ENCODE results near the gene KRT40.

Gene KRT40

DNA sequence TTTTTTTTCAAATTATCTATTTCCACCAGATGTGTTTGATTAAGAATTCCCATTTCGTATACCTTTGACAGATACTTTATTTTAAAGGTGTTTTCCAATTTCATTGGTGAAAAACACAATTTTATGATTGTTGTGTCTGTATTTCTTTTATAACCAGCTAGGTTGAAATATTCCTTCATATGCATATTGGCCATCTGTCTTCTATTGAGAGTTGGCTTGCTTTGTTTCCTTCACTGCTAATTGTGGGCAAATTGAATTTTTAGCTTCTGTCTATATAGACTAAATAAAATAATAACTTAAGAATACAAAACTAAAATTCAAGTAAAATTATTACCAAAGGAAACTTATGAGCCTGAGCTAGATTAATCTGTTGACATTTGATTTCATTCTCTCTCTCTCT, 11.0 kb upstream of the KRT40 start:
- no peak for DNase-seq

DNA sequence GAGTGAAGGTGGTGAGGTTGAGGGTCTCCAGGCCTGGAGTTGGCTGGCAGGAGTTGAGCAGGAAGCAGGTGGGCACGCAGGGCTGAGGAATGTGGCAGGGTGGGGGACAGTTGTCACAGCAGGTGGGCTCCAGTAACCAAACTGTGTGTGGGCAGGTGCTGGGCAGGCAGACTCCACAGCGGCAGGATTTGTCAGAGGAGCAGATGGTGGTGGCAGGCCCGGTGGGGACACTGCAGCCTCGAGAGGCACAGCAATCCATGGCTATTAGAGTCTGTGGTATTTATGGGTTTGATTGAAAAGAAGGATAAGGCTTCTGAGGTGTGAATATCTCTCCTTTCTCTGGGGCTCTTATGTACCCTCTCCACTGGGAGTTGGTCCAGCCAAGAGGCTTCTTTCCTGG, 9.7 kb upstream of the KRT40 start, which contains the start of gene KRTAP3-3:
KRTAP3-3 (minus strand) TSS at position 326 of the 400 bp plus-strand sequence; CDS start at position 259, 67 bp downstream.
- DNase-seq: no peak

GRCh38 chr17:40993084-40993483, 9.0 kb upstream of the KRT40 start:
- DNase-seq: no peak

GRCh38 chr17:40992666-40993065, 8.5 kb upstream of the KRT40 start:
- DNase-seq: no peak

GRCh38 chr17:40986920-40987319, 2.8 kb upstream of the KRT40 start:
- no peak for DNase-seq

- DNase-seq: no peak
Measured at GRCh38 chr17:40981115-40981514, 3.0 kb downstream of the KRT40 start.

DNA sequence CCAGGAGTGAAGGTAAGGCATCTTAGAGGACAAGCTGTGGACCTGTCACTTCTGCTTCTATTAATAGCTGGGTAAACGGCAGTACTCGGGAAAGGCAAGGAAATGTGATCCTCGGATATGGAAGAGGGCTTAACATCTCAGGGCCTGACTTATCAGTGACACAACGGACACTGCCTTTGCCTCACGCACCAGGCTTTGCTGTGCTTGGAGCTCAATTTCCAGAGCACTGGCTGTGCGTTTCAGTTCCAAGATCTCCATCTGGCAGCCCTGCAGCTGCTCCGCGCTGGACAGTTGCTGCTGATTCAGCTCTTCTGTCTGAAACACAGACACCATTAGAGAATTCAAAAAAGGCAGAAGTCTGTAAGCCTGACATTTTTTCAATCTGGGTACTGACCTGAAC, 3.5 kb downstream of the KRT40 start:
- DNase-seq: no peak

DNA sequence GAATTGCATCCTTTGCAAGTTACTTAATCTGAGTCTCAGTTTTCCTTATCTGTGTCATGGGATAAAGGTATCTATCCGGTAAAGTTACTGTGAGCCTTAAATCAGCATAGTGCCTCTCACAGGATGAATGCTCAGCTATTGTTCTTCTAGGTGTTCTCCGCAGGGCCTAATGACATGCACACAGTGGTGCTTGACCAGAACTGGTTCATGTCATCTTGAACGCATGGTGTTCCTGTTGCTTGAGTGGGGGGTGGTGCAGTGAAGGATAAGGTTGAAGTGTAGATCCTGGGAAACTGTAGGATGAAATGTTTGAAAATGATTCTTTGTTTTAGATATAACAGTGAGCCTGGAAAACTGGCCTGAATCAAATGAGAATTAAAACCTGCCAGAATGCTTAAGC, 4.0 kb downstream of the KRT40 start:
- no peak for DNase-seq

GRCh38 chr17:40978575-40979151, 5.5 kb downstream of the KRT40 start:
- no peak for DNase-seq

DNA sequence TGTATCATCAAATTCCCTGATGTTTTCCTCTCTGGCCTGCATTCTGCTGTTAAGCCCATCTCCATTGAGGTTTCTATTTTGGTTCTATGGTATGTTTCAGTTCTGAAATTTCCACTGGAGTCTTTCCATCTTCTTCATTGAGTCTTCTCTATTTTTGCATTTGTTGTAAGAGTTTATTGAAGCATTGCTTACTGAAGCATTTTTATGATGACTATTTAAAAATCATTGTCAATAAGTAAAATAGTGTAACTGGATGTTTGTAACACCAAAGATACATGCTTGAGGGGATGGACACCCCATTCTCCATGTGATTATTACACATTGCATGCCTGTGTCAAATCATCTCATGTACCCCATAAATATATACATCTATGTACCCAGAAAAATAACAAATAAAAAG, 8.6 kb downstream of the KRT40 start:
- no peak for DNase-seq

- no peak for DNase-seq
Measured at GRCh38 chr17:40974366-40974765, 9.8 kb downstream of the KRT40 start.

DNA sequence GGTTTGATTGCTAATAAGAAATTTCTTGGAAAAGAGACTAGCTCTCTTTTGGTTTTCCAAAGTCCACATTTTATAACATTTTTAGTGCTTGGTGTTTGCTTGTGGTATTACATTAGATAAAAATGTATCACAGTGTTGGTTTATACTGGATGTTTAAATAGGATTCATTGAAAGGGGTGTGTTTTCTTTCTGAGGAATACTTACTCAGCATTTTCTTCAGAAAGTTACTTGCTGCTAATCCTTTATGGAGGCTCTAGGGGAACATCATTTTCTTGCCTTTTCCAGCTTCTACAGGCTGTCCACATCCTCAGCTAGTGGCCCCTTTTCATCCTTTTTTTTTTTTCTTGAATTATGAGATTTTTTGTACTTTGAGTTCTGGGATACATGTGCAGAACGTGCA, 16.5 kb downstream of the KRT40 start:
- no peak for DNase-seq

- no peak for DNase-seq
Measured at GRCh38 chr17:40966848-40967247, 17.3 kb downstream of the KRT40 start, which contains the start of gene KRT39. Gene KRT39 (minus strand): TSS chr17:40966948. CDS start chr17:40966856, 92 bp downstream.

DNA sequence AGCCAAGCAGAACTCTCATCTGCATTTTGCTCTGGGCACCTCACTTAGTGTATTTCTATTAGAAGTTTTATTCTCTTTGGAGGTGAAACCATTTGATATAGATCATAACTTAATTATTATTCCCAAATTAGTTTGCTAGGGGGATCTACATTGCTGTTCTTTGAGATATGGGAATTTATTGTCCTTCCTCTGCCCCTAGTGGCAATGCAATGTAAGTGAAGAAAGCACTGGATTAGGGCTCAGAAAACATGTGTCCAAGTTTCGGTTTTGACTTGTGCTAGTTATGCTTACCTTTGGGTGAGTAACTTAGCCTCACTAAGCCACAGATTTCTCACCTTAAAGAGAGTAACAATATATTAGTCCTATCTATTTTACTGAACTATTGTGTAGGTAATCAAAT, 20.3 kb downstream of the KRT40 start:
- no peak for DNase-seq

GRCh38 chr17:40962059-40962561, 22.0 kb downstream of the KRT40 start:
- no peak for DNase-seq

GRCh38 chr17:40961591-40961990, 22.5 kb downstream of the KRT40 start:
- DNase-seq: no peak

DNA sequence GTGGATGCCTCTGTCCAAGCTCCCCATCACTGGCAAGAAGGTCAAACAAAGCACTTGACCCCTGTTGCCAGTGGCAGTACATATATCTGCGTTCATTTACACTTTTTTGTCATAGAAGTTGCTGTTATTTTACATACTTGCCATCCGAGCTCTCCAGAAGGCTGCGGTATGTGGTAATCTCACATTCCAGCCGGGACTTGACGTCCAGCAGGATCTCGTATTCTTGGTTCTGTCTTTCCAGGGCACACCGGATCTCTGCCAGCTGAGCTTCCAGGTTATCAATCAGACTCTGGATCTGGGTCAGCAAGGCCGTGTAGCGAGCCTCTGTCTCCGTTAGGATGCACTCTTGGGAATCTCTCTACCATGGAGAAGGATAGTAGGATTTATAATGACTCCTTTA, 24.0 kb downstream of the KRT40 start:
- DNase-seq: no peak

DNA sequence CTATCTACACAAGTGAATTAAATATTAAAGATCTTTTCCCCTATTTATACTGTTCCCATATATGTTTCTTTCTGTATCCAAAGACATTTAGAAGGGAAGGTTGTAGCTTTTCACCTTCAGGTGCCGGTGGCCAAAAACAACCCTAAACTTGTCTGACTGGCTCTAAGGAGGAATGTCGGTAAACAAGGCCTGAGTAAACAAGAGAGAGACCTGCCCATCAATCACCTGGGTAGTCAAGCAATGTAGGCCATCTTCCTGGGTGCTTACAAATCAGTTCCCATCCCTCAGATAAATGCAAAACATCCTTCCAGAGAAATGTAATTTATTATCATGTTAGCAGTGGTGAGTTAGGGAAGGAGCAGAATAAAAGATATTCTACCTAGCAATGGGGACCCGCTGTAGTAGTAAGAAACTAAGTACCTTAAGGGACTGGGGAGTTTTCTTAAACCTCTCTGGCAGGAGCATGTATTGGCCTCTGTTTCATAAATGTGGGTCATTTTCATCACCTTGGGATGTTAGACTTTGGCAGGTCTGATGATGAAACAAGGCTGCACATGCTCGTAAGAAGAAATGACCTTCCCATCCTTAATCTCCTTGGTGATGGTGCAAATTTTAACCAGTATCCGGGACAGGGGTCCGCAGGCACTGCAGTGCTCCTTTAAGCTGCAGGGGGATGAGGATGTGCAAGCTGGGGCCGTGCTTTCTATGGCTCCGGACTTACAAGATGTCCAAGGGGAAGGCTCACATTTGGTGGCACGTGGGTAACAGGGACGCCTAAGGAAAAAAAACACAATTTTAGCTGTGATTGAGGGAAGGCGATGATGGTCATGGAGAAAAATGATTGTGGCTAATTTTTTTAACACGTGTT, 25.8 kb downstream of the KRT40 start:
- DNase-seq: no peak

- no peak for DNase-seq
Measured at GRCh38 chr17:40956401-40957254, 27.5 kb downstream of the KRT40 start.

DNA sequence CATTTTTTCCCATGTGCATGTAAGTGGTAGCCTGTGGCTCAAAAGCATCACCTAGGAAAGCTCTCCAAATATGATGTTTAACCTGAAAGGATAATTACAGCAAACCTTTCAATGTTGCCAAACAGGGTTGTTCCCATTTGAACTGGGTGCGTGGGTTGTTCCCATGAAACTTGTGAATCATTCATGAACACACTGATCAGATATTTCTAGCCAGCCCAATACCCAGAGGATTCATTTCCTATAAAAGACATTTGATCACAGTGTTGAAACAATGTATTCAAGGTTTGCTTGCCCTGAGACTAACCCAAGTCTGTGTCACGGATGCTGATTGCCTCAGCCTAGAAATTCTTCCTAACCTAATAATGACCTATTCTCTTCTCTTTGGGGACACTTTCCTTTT, 30.2 kb downstream of the KRT40 start:
- DNase-seq: no peak

DNA sequence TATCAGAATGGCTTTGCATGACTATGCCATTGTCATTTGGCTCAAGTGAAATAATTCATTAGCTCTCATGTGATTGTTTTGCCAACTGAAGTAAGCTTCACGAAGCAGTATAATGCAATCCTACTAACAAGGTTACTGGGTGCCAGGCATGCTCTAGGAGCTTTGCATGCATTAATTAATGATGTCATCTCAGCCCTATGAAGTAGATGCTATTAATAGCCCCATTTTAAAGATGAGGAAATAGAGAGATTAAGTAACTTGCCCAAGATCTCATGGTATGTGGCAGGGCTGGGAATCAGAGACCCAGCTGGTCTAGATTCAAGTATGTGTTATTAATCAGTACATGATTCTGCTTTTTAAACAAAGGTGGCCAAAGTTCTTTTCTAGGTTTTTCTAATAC, 31.5 kb downstream of the KRT40 start:
- no peak for DNase-seq

DNA sequence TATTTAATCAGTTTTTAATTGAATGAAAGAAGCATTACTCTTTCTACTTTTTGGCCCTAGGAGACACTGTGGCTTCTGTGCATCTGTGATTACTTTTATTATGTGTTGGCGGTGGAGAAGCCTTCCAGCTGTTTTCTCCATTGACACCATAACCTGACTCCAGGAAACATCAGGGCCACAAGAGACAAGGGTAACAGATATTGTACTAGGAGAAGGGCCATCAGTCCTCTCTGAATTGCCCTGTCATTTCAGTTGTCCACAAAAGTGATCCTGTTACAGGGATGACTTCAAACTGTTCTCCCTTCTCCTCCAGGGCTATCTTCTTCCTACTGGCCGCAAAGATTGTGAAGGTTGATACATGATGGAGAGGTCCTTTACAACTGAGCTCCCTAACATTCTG, 32.0 kb downstream of the KRT40 start:
- no peak for DNase-seq

- no peak for DNase-seq
Measured at GRCh38 chr17:40951011-40951622, 33.0 kb downstream of the KRT40 start.

Measured in activated CD4-positive, alpha-beta T cell treated with anti-CD3 and anti-CD28 coated beads, Interleukin-2, amount 50 U/mL, for 4 hours (primary cell).